Mononuclear cell (primary cell): ENCODE measurements around the gene MYADML2. TPM values are rescaled to one million over a fixed set of nuclear protein-coding genes. Genes with fewer than 3 reads are reported as not detected.

ENCODE experiments used
- H3K27me3 ChIP-seq: 2 replicates; pipeline ENCODE4 v1.6.0; 2011; ENCODE audit warnings: low read length, control low read depth; ENCODE audit not compliant: insufficient read depth
- H3K4me1 ChIP-seq: 2 replicates; pipeline ENCODE4 v1.5.1; 2011; ENCODE audit warnings: mild to moderate bottlenecking, low read length, control low read depth; ENCODE audit not compliant: insufficient read depth
- H3K4me3 ChIP-seq: 2 replicates; pipeline ENCODE4 v1.5.1; 2011; ENCODE audit warnings: mild to moderate bottlenecking, low read length, moderate library complexity
- H3K9me3 ChIP-seq: 2 replicates; pipeline ENCODE4 v1.5.1; 2011; ENCODE audit warnings: low read depth, mild to moderate bottlenecking, control low read depth, low read length
- total RNA-seq: library from RNA; depleted of rRNA; stranded (reverse); fragments of >200 nt; gene quantifications from one replicate; pipeline ENCODE4 v1.2.3, GENCODE V29; 2012

The MYADML2 gene
- total RNA-seq, 1 donor: not detected

DNA sequence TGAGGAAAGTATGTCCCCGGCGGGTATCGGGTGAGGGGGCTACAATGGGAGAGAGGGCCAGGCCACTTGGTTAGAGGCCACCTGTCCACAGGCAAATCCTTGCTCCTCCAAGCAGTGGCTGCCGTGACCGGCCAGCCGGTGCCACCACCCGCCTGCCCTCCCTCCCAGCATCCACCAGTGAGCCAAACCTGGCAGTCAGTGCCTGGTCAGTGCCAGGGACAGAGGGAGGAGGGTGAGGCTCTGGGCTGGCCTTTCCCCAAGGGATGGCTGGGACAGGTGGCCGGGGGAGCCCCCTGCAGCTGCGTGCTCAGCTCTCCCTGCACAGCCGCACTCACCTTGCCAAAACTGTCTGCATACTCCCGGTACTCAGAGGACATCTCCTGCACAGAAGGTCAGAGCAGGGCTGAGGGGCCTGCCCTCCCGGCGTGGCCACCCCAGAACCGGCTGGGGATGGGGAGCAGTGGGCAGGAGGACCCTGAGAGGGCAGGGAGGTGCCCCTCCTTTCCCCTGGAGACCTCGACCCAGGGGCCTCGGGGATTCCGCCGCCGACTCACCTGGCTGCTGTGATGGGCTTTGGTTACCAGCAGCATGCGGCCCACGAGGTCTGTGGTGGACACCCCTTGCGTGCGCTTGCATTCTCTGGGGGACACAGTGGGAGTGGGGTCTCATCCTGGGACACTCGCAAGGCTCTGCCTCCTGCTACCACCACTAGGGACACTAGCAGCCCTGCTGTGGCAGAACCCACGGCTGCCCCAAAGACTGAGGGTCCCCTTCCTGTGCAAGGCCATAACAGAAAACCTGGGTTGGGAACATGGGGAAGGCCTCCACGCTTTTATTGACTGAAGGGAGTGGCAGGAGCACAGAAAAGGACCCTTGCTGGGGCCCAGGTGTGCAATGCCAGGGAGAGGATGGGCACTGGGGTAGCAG, 39.6 kb downstream of the MYADML2 start:
- Histone ChIP-seq H3K27me3 (no peaks in the 10 kb centered on the region), H3K4me1 (peaks cover 17% of the 10 kb centered on the region), H3K9me3 (no peaks in the 10 kb centered on the region), H3K4me3 (no peak overlapping the region)

DNA sequence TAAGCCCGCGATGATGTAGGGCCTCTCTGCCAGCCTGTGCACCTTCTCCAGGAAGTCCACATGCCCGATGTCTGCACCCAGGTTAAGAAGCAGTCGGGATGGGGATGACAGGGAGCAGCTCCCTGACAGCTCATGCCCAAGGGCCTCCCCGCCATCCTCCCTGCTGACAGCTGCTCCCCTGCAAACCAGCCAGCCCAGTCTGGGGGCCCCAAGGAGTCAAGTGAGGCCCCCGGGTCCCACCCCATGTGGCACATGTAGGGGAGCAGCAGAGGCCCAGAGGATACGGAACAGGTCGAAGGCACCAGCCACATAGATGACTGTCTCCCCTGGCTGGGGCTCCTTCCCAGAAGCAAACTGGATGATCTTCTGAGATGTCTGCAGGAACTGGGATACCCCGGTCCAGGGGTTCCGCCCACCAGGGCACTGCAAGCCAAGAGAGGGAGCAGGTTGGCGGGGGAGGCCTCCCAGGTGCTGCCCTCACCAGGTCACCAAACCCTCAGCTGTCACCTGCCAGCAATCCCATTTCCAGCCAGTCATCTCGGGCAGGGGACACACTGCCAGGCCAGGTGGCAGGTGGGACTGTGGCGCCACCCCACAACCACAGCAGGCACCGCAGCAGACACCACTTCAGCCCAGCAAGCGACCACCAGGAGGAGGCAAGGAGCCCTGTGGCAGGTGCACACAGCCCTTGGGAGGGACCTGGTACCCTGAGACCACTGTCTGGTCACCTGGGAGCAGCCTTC, 40.4 kb downstream of the MYADML2 start:
- peaks cover 15% of the 10 kb centered on the region for H3K4me1 ChIP-seq
- H3K9me3 ChIP-seq: no peaks in the 10 kb centered on the region
- no peak overlapping the region for H3K4me3 ChIP-seq
- H3K27me3 ChIP-seq: peaks cover 2% of the 10 kb centered on the region

DNA sequence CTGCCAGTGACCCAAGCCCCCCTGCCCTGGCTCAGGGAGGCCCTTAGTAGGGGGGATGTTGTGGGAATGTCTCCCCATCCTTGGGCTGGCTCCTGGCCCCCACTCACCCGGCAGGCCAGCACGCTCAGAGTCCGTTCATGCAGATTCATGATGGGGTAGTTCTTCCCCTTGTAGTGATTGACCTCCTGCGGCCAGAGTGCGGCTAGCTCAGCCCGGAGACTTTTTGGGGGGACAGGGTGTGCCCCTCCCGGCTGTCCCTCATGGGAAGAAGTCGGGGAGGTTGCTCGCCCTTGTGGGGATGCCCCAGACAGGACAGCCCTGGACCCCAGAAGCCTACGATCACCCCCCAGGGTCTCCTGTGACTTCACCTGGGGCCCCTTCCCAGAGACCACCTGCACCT, 41.0 kb downstream of the MYADML2 start:
- H3K9me3 ChIP-seq: no peaks in the 10 kb centered on the region
- no peak overlapping the region for H3K4me3 ChIP-seq
- peaks cover 13% of the 10 kb centered on the region for H3K4me1 ChIP-seq
- peaks cover 7% of the 10 kb centered on the region for H3K27me3 ChIP-seq

DNA sequence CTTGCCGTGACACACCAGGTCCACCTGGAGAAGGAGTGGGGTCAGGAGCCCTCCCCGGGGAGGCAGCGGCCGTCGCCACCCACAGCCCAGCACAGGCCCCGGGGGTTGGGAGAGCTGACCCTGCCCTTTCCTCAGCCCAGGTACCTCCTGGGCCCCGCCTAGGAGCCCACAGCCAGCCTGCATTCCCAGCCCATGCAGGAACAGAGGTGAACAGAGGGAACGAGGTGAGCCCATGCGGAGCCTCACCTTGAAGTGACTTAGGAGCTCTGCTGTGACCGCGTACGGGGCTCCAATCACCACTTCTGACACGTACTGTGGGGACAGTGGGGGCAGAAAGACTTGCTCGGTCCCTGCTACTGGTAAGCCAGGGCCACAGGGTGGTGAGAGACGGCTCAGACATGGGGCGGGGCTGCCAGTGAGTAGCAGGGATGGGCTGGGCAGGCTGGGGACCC, 41.6 kb downstream of the MYADML2 start:
- Histone ChIP-seq H3K27me3 (peaks cover 7% of the 10 kb centered on the region), H3K4me1 (peaks cover 9% of the 10 kb centered on the region), H3K9me3 (no peaks in the 10 kb centered on the region), H3K4me3 (no peak overlapping the region)

DNA sequence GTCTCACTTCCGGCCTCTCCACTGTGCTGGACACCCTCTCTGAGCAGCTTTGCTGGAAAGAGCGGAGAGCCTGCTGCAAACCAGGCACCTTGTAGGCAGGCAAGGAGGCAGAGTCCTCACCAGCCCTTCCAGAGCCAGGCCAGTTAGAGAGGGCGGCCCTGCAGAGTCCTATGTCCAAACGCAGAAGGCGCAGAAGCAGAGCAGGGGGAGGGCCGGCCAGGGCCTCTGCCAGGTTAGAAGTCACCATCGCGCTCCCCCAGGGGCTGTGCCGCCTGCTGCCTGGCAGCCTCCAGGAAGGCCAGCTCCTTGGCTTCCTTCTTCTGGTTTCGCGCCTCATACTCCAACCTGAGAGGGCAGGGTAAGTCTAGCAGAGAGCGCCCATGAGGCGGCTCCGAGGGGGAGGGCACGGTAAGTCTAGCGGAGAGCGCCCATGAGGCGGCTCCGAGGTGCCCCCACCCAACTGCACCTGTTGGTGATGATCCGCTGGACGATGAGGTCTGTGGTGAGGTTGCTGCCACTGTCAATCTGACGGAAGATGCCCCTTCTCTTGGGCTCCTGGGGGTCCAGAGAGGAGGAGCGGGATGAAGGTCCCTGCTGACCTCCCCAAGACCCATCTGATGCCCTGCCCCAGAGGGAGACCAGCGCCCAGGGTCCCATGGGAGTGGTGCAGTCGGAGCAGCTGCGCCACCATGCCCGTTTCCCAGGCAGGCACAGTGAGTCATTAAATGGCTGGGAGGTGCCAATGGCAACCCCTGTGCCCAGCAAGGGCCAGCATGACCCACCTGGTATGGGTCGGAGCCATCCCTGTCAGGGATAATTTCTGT, 42.2 kb downstream of the MYADML2 start:
- Histone ChIP-seq H3K4me1 (peaks cover 2% of the 10 kb centered on the region), H3K4me3 (no peak overlapping the region), H3K27me3 (peaks cover 7% of the 10 kb centered on the region), H3K9me3 (no peaks in the 10 kb centered on the region)

DNA sequence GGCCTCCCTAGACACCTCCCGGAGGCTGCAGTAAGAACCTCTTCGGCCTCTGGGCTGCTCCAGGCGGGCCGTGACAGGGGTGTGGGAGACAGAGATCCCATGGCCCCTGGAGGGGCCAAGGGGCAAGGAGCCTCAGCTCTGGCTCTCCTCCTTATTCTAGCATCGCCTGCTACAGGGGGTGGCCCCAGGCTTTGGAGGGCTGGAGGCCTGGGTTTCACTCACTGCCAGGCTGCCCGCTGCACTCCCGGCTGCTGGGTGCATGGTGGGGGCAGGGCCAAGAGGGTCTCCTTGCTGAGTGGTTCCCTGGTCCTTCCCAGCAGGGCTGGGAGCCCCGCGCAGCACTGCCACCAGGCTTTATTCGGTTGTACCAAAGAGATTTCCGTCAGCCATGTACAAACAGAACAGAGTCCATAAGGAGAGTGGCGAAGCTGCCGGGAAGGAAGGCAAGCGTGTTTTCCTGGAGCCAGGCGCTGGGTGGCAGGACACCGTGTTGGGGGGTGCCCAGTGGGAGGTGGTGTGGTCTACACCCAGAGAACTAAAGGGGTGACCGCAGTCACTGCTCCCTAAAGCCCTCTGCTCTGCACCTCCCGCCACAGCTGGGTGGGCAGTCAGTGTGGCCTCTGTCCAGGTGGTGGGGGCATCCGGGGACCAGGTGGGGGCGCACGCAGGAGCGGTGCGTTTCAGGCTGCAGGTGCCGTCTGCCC, 43.0 kb downstream of the MYADML2 start:
- Histone ChIP-seq H3K9me3 (no peaks in the 10 kb centered on the region), H3K4me3 (no peak overlapping the region), H3K27me3 (peaks cover 7% of the 10 kb centered on the region), H3K4me1 (no peaks in the 10 kb centered on the region)

DNA sequence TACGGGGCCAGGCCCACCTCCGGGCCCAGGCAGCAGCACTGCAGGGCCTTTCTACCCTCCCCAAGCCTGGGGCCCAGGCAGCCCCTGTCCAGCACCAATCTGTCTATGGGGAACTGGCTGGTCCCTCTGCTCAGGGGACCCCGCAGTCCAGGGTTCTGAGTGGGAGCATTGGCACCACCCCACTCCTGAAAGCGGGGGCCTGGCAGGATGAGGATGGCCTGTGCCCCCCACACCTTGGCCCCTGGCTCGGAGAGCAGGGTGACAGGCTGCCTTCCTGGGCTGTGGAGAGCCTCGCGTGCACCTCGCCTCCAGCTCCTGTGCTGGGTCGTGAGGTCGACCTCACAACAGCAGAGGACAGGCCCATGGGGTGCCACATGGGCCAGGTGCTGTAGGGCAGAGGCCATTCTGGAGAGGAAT, 43.6 kb downstream of the MYADML2 start:
- peaks cover 7% of the 10 kb centered on the region for H3K27me3 ChIP-seq
- no peaks in the 10 kb centered on the region for H3K9me3 ChIP-seq

DNA sequence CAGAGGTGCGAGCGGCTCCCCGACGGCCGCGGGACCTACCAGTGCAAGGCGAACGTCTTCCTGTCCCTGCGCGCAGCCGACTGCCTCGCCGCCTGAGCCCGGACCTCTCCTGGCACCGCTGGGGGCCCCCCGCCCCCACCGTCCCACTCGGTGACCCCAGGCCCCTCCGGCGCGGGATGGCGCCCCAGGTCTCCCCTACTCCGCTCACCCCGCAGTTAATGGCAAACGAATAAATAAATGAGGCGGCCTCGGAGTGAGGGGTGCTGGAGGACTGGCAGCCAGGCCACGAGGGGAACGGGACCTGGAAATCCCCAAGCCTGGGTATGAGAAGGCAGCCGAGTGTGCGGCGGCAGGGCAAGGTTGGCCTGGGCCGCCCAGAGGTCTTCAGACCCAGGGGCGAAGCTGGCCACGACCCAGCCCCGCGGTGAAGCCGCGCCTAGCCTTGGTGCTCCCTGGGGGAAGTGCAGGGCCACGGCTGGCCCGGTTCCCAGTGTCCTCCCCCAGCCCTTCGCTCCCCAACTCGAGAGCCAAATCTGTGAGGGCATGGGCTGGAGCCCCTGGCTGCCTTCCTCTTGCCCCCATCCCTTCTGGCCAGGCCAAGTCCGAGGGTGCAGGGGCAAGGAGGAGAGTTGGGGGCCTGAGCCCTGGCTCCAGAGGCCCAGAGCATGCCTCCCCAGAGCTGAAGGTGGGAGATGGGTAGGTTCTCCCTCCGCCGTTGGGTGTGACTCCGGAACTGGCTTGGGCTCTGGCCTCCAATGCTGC, 44.2 kb downstream of the MYADML2 start:
- no peaks in the 10 kb centered on the region for H3K9me3 ChIP-seq
- H3K4me1 ChIP-seq: no peaks in the 10 kb centered on the region
- H3K27me3 ChIP-seq: peaks cover 7% of the 10 kb centered on the region
- H3K4me3 ChIP-seq: no peak overlapping the region

More for the DNA sequence above, 43.6 kb downstream of the MYADML2 start:
- Histone ChIP-seq H3K4me3 (no peak overlapping the region), H3K4me1 (no peaks in the 10 kb centered on the region)

DNA sequence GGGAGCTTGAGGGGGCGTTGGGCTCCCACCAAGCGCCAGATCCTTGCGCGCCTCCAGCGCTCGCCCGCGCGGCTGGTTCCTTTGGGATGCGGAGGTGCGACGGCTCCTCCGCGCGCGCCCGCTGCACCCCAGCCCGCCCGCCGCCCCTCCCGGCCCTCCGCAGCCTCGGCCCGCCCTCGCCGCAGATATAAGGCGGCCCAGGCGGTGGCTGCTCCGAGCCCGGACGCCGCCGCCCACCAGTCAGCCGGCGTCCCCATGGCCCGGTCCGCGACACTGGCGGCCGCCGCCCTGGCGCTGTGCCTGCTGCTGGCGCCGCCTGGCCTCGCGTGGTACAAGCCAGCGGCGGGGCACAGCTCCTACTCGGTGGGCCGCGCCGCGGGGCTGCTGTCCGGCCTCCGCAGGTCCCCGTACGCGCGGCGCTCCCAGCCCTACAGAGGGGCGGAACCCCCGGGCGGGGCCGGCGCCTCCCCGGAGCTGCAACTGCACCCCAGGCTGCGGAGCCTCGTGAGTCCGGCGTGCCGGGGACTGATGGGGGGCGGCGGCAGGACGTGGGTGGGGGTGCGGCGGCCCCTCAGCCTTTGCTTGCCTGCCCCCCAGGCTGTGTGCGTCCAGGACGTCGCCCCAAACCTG, 44.9 kb downstream of the MYADML2 start, which contains the start of gene NPB:
NPB (plus strand) TSS at position 216 of the 630 bp plus-strand sequence; CDS start at position 256, 40 bp downstream.
- no peak within 1 kb of the TSS for H3K4me3 ChIP-seq
- no peaks in the 10 kb centered on the region for H3K4me1 ChIP-seq
- no peaks in the 10 kb centered on the region for H3K9me3 ChIP-seq
- peaks cover 7% of the 10 kb centered on the region for H3K27me3 ChIP-seq

DNA sequence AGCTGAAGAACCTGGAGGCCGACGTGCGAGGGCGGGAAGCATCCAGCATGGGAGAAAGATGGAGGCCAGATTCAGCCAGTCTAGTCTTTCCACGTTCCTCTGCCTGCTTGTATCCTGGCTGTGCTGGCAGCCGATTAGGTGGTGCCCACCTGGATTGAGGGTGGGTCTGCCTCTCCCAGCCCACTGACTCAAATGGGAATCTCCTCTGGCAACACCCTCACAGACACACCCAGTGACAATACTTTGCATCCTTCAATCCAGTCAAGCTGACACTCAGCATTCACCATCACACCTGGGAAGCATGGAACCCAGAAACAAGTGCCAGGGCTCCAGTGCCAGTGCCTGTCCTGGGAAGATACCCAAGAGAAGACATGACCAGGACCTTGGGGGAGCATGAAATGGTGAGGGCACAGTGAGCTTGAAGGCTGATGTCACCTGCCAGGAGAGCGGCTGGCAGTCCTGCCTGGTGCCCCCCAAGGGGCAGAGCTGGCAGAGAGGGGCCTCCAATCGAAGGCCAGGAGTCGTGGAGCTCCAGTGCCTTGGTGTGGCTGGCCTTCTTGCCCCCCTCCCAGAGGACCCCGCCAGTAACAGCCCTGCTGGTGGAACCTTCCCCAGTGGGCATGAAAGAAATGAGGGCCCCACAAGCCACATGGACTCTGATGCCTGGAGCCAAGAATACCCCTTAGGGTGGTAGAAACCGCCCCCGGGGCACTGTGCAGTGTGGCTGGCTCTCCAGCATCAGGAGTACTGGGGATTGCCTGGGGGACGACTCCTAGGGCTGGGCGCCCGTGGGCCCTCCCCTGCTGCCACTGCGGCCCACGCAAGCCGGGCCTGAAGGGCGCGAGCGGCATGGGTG, 45.6 kb downstream of the MYADML2 start:
- Histone ChIP-seq H3K4me1 (no peaks in the 10 kb centered on the region), H3K27me3 (peaks cover 7% of the 10 kb centered on the region), H3K4me3 (no peak overlapping the region), H3K9me3 (no peaks in the 10 kb centered on the region)

DNA sequence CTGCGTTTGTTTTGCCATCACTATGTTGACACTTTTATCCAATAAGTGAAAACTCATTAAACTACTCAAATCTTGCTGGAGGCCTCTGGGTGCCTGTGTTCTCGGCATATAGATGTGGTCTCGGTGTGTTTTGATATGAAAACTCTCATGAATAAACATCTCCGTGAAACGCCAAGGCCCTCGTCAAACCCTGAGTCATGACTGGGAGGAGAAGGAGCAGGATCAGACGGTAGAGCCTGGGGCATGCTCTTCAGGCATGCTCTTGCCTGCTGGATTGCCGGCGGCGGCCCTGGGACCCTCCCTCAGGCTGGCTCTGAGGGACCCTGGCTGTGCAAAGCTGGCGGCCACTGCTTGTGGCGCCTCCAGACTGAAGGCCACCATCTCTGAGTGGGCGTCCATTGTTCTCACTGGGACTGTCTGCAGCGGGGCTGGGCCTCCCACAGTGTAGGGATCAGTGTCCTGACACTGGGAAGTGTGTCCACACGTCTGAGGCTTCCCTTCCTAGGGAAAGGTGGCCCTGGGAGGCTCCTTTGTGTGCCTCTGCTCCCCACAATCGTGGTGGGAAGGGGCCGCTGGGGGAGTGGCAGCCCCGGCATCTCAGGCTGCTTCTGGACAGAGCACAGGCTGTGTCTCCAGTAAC, 46.7 kb downstream of the MYADML2 start:
- Histone ChIP-seq H3K4me3 (no peak overlapping the region), H3K27me3 (peaks cover 7% of the 10 kb centered on the region), H3K9me3 (no peaks in the 10 kb centered on the region), H3K4me1 (no peaks in the 10 kb centered on the region)

DNA sequence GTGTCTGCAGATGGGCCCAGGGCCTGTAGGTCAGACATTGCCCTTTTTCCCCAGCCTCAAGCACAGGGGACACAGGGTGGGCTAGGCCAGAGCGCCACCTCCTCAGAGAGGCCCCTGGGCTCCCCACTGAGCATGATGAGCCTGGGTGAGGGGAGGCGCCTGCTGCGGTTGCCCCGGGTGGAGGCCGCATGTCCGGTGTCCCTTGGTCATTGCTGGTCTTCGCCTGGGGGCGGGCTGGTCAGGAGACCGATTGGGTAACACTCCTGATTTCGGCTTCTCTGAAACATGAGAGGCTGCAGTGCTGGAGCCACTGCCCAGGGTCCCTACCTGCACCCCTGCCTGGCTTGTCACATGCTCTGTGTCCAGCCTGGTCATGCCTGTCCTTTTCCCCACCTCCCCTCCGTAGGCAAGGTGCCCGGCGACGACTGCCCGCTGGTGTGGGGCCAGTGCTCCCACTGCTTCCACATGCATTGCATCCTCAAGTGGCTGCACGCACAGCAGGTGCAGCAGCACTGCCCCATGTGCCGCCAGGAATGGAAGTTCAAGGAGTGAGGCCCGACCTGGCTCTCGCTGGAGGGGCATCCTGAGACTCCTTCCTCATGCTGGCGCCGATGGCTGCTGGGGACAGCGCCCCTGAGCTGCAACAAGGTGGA, 47.4 kb downstream of the MYADML2 start:
- no peaks in the 10 kb centered on the region for H3K9me3 ChIP-seq
- no peaks in the 10 kb centered on the region for H3K4me1 ChIP-seq
- H3K4me3 ChIP-seq: no peak overlapping the region
- H3K27me3 ChIP-seq: peaks cover 7% of the 10 kb centered on the region
